ENCODE results near the gene COQ2. TPM values are rescaled to one million over a fixed set of nuclear protein-coding genes. Genes with fewer than 3 reads are reported as not detected.
"Not testable (repeated sequence)": the region's sequence is repeated elsewhere in the genome, so short reads cannot be mapped to it uniquely, and the experiment has no call there.

The COQ2 gene
- polyA plus RNA-seq, 4 donors = 6.3 to 21.7 (median 11.3) TPM

DNA sequence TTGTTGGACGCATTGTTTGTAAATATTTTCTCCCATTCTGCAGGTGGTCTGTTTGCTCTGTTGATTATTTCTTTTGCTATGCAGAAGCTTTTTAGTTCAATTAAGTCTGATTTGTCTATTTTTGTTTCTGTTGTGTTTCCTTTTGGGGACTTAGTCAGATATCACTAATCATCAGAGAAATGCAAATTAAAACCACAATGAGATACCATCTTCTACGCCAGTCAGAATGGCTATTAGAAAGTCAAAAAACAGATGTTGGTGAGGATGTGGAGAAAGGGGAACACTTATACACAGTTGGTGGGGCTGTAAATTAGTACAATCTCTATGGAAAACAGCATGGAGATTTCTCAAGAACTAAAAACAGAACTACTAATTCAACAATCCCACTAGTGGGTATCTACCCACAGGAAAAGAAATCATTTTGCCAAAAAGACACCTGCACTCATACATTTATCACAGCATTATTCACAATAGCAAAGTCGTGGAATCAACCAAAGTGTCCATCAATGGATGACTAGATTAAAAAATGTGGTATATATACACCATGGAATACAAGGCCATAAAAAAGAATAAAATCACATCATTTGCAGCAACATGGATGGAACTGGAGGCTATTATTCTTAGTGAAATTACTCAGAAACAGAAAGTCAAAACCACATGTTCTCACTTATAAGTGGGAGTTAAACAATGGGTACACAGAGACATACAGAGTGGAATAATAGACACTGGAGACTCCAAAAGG, 8.1 kb downstream of the COQ2 start:
- Histone ChIP-seq H3K4me3 (ENCODE audit: low read depth in 1 of 3, low read length in 3 of 3) (no peak overlapping the region), H3K27ac (ENCODE audit: low read depth in 1 of 3, low read length in 2 of 3) (no peak overlapping the region), H3K9me3 (ENCODE audit: control insufficient read depth in 2 of 2, insufficient read depth in 1 of 2, low read depth in 1 of 2, low read length in 1 of 2) (no peaks in the 10 kb centered on the region), H3K36me3 (ENCODE audit: control insufficient read depth in 3 of 3, insufficient read depth in 2 of 3, low read depth in 1 of 3, low read length in 3 of 3) (peaks cover 0 to 11% (median 0%) of the 10 kb centered on the region in 3 donors), H3K4me1 (ENCODE audit: control insufficient read depth in 3 of 3, insufficient read depth in 2 of 3, low read depth in 1 of 3, low read length in 2 of 3) (no peaks in the 10 kb centered on the region), H3K27me3 (ENCODE audit: control insufficient read depth in 3 of 3, insufficient read depth in 3 of 3, low read length in 3 of 3) (no peaks in the 10 kb centered on the region)
- WGBS, 3 donors = 73 to 83% (median 75%) methylated on average over 3 of the region's 3 CpGs
- FAIRE-seq (no peak), DNase-seq (no peak)

DNA sequence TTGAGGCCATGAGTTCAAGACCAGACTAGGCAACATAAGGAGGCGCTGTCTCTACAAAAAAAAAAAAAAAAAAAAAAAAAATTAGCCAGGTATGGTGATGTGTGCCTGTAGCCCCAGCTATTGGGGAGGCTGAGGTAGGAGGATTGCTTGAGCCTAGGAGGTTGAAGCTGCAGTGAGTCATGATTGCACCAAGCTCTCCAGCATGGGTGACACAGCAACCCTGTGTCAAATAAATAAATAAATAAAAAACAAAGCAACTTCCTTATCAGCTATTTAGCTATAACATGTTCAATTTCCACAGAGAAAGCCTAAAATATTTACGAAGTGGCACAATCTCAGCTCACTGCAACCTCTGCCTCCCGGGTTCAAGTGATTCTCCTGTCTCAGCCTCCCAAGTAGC, 10.7 kb downstream of the COQ2 start:
- not testable (repeated sequence) for H3K4me1 ChIP-seq (ENCODE audit: control insufficient read depth in 3 of 3, insufficient read depth in 2 of 3, low read depth in 1 of 3, low read length in 2 of 3); FAIRE-seq; H3K9me3 ChIP-seq (ENCODE audit: control insufficient read depth in 2 of 2, insufficient read depth in 1 of 2, low read depth in 1 of 2, low read length in 1 of 2); H3K27ac ChIP-seq (ENCODE audit: low read depth in 1 of 3, low read length in 2 of 3); H3K27me3 ChIP-seq (ENCODE audit: control insufficient read depth in 3 of 3, insufficient read depth in 3 of 3, low read length in 3 of 3); H3K4me3 ChIP-seq (ENCODE audit: low read depth in 1 of 3, low read length in 3 of 3); DNase-seq
- 87 to 95% (median 91%) methylated on average over 3 of the region's 3 CpGs for WGBS, 3 donors
- H3K36me3 ChIP-seq (ENCODE audit: control insufficient read depth in 3 of 3, insufficient read depth in 2 of 3, low read depth in 1 of 3, low read length in 3 of 3) = peaks cover 0 to 12% (median 2%) of the 10 kb centered on the region in 3 donors

DNA sequence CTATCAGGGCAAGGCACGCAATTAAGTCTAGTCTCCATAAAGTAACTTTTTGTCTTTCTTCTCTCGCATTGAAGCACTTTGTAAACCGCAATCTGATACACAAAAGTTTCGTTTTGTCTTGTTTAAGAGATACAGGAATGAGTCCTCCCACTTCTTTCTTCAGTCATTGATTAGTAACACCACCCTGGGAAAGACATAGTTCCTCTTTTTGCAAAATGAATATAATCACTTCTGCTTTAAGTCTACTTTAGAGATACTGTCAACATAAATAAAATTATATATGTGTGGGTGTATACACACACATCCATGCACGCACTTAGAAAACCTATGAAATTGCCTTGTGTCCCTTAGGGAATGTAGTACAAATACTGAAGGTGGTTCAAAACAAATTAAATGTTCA, 11.7 kb downstream of the COQ2 start:
- WGBS, 3 donors = 84 to 94% (median 85%) methylated on average over 5 of the region's 5 CpGs
- DNase-seq (no peak), FAIRE-seq (no peak)
- H3K27me3 ChIP-seq (ENCODE audit: control insufficient read depth in 3 of 3, insufficient read depth in 3 of 3, low read length in 3 of 3) = no peaks in the 10 kb centered on the region
- no peaks in the 10 kb centered on the region for H3K4me1 ChIP-seq (ENCODE audit: control insufficient read depth in 3 of 3, insufficient read depth in 2 of 3, low read depth in 1 of 3, low read length in 2 of 3)
- no peaks in the 10 kb centered on the region for H3K9me3 ChIP-seq (ENCODE audit: control insufficient read depth in 2 of 2, insufficient read depth in 1 of 2, low read depth in 1 of 2, low read length in 1 of 2)
- H3K4me3 ChIP-seq (ENCODE audit: low read depth in 1 of 3, low read length in 3 of 3) = no peak overlapping the region
- no peak overlapping the region for H3K27ac ChIP-seq (ENCODE audit: low read depth in 1 of 3, low read length in 2 of 3)
- H3K36me3 ChIP-seq (ENCODE audit: control insufficient read depth in 3 of 3, insufficient read depth in 2 of 3, low read depth in 1 of 3, low read length in 3 of 3) = peaks cover 0 to 14% (median 2%) of the 10 kb centered on the region in 3 donors

DNA sequence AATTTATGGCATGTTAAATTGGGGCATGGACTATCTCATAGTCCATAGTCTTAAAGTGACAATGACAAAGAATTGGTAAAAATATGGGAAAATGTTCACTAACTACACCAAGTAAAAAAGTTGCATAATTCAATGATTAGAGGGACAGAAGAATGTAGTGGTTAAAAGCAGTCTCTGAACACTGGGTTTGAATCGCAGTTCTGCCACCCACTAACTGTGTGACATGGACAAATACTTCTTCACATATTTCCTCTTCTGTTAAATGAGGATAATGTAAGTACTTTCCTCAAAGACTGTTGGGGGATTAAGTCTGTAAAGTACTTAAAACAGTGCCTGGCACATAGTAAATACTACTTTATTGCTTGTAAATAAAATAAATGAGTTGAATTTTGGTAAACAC, 15.3 kb downstream of the COQ2 start:
- Histone ChIP-seq H3K27me3 (ENCODE audit: control insufficient read depth in 3 of 3, insufficient read depth in 3 of 3, low read length in 3 of 3) (no peaks in the 10 kb centered on the region), H3K4me1 (ENCODE audit: control insufficient read depth in 3 of 3, insufficient read depth in 2 of 3, low read depth in 1 of 3, low read length in 2 of 3) (no peaks in the 10 kb centered on the region), H3K36me3 (ENCODE audit: control insufficient read depth in 3 of 3, insufficient read depth in 2 of 3, low read depth in 1 of 3, low read length in 3 of 3) (peaks cover 0 to 26% (median 3%) of the 10 kb centered on the region in 3 donors), H3K4me3 (ENCODE audit: low read depth in 1 of 3, low read length in 3 of 3) (no peak overlapping the region), H3K9me3 (ENCODE audit: control insufficient read depth in 2 of 2, insufficient read depth in 1 of 2, low read depth in 1 of 2, low read length in 1 of 2) (no peaks in the 10 kb centered on the region), H3K27ac (ENCODE audit: low read depth in 1 of 3, low read length in 2 of 3) (no peak overlapping the region)
- DNase-seq (no peak), FAIRE-seq (no peak)
- 93 to 94% (median 93%) methylated on average over 1 of the region's 1 CpG for WGBS, 3 donors

DNA sequence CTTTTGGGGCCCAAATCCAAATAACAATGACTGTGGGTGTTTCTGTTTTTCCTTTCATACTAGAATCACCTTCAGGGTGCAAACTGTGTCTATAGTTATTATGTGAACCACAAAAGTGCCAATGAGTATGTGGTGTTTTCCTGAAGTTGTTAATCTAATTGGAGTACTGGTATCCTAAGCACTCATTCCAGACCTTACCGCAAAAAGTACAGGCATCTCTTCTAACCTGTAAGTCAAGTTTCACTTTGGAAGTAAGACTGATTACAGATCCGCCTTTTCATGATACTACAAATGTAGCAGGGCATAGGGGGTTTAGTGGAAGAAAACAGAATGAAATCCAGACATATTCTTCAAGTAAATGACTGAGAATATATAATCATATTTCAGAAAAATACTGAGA, 16.1 kb downstream of the COQ2 start:
- peaks cover 0 to 21% (median 3%) of the 10 kb centered on the region in 3 donors for H3K36me3 ChIP-seq (ENCODE audit: control insufficient read depth in 3 of 3, insufficient read depth in 2 of 3, low read depth in 1 of 3, low read length in 3 of 3)
- 47 to 49% (median 48%) methylated on average over 2 of the region's 2 CpGs for WGBS, 3 donors
- no peaks in the 10 kb centered on the region for H3K27me3 ChIP-seq (ENCODE audit: control insufficient read depth in 3 of 3, insufficient read depth in 3 of 3, low read length in 3 of 3)
- no peak overlapping the region for H3K27ac ChIP-seq (ENCODE audit: low read depth in 1 of 3, low read length in 2 of 3)
- FAIRE-seq = no peak
- no peaks in the 10 kb centered on the region for H3K9me3 ChIP-seq (ENCODE audit: control insufficient read depth in 2 of 2, insufficient read depth in 1 of 2, low read depth in 1 of 2, low read length in 1 of 2)
- H3K4me3 ChIP-seq (ENCODE audit: low read depth in 1 of 3, low read length in 3 of 3) = no peak overlapping the region
- DNase-seq = no peak
- H3K4me1 ChIP-seq (ENCODE audit: control insufficient read depth in 3 of 3, insufficient read depth in 2 of 3, low read depth in 1 of 3, low read length in 2 of 3) = no peaks in the 10 kb centered on the region

DNA sequence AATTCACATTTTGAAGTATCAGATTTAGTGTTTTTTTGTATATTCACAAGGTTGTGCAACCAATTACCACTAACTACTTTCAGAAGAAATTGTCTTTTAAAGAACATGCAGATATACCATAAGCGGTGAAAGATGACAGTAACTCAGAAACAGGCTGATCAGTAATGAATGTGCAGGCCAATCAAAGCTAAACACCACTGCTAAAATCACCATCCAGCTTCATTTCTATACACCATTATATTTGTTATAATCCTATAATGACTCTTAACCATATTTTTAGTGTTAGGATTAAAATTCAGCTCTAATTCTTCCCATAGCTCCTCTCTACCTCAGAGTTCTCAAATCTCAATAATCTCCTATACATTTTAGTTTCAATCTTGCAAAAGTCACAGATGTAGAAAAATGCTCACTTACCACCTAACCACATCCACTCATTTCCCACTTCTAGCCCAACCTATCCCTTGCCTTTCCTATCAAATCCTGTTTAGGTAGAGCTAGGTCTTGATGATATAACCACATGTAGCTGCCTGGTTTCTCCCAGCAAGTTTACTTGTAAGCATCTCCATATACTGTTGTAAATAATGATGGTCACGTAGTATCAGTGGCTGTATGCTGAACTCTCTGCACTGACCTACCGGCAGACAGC, 16.6 kb downstream of the COQ2 start:
- no peak overlapping the region for H3K27ac ChIP-seq (ENCODE audit: low read depth in 1 of 3, low read length in 2 of 3)
- FAIRE-seq (no peak), DNase-seq (no peak)
- no peaks in the 10 kb centered on the region for H3K27me3 ChIP-seq (ENCODE audit: control insufficient read depth in 3 of 3, insufficient read depth in 3 of 3, low read length in 3 of 3)
- no peaks in the 10 kb centered on the region for H3K9me3 ChIP-seq (ENCODE audit: control insufficient read depth in 2 of 2, insufficient read depth in 1 of 2, low read depth in 1 of 2, low read length in 1 of 2)
- WGBS, 3 donors = 92 to 96% (median 96%) methylated on average over 3 of the region's 3 CpGs
- no peaks in the 10 kb centered on the region for H3K4me1 ChIP-seq (ENCODE audit: control insufficient read depth in 3 of 3, insufficient read depth in 2 of 3, low read depth in 1 of 3, low read length in 2 of 3)
- peaks cover 0 to 21% (median 3%) of the 10 kb centered on the region in 3 donors for H3K36me3 ChIP-seq (ENCODE audit: control insufficient read depth in 3 of 3, insufficient read depth in 2 of 3, low read depth in 1 of 3, low read length in 3 of 3)
- no peak overlapping the region for H3K4me3 ChIP-seq (ENCODE audit: low read depth in 1 of 3, low read length in 3 of 3)

DNA sequence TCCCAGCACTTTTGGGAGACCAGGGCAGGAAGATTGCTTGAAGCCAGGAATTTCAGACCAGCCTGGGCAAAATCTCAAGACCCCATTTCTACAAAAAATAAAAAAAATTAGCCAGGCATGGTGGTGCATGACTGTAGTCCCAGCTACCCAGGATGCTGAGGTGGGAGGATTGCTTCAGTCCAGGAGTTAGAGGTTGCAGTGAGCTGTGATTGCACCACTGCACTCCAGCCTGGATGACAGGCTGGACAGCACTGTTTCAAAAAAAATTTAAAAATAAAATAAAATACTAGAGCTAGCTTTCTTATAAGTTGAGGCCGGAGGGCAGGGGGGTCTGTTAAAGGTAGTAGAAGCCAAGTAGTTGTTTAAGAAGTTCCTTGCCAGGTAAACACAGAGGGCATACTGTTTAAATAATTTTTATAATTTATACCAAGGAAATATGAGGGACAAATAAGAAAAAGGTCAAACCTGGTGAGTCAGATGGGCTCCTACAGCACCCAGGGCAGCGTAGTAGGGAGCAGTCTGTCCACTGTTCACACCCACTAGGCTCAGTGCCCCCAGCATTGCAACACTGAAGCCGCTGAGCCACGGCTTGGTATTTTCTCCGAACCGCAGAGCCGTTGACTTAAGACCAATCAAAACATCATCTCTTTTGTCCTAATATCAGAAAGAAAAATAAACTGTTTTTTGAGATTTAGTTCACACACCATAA, 17.3 kb downstream of the COQ2 start:
- Histone ChIP-seq H3K36me3 (ENCODE audit: control insufficient read depth in 3 of 3, insufficient read depth in 2 of 3, low read depth in 1 of 3, low read length in 3 of 3) (peaks cover 0 to 21% (median 3%) of the 10 kb centered on the region in 3 donors), H3K27ac (ENCODE audit: low read depth in 1 of 3, low read length in 2 of 3) (no peak overlapping the region), H3K27me3 (ENCODE audit: control insufficient read depth in 3 of 3, insufficient read depth in 3 of 3, low read length in 3 of 3) (no peaks in the 10 kb centered on the region), H3K4me1 (ENCODE audit: control insufficient read depth in 3 of 3, insufficient read depth in 2 of 3, low read depth in 1 of 3, low read length in 2 of 3) (no peaks in the 10 kb centered on the region), H3K9me3 (ENCODE audit: control insufficient read depth in 2 of 2, insufficient read depth in 1 of 2, low read depth in 1 of 2, low read length in 1 of 2) (no peaks in the 10 kb centered on the region), H3K4me3 (ENCODE audit: low read depth in 1 of 3, low read length in 3 of 3) (no peak overlapping the region)
- DNase-seq (no peak), FAIRE-seq (no peak)
- 82 to 87% (median 86%) methylated on average over 7 of the region's 7 CpGs for WGBS, 3 donors

DNA sequence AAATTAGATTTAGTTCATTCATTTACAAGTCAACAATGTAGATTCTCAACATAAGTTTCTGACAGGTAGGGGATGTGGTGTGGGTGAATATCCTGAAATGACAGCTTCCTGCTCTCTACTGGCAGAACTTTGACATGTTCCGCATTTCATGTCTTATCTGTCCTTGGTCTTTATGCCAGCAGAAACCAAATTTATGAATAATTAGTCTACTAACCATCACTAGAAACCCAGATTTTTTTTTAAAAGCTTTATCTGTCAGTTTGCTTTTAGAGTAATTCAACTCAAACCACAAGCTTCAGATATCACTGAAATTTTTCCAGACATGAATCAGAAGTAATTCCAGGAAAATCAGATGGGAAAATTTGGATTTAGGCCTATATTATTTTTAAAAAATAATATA, 17.9 kb downstream of the COQ2 start:
- H3K27ac ChIP-seq (ENCODE audit: low read depth in 1 of 3, low read length in 2 of 3) = no peak overlapping the region
- H3K9me3 ChIP-seq (ENCODE audit: control insufficient read depth in 2 of 2, insufficient read depth in 1 of 2, low read depth in 1 of 2, low read length in 1 of 2) = no peaks in the 10 kb centered on the region
- 71 to 88% (median 87%) methylated on average over 1 of the region's 1 CpG for WGBS, 3 donors
- FAIRE-seq = no peak
- H3K4me1 ChIP-seq (ENCODE audit: control insufficient read depth in 3 of 3, insufficient read depth in 2 of 3, low read depth in 1 of 3, low read length in 2 of 3) = peaks cover 0 to 1% (median under 1%) of the 10 kb centered on the region in 3 donors
- H3K4me3 ChIP-seq (ENCODE audit: low read depth in 1 of 3, low read length in 3 of 3) = no peak overlapping the region
- peaks cover 0 to 22% (median 3%) of the 10 kb centered on the region in 3 donors for H3K36me3 ChIP-seq (ENCODE audit: control insufficient read depth in 3 of 3, insufficient read depth in 2 of 3, low read depth in 1 of 3, low read length in 3 of 3)
- no peaks in the 10 kb centered on the region for H3K27me3 ChIP-seq (ENCODE audit: control insufficient read depth in 3 of 3, insufficient read depth in 3 of 3, low read length in 3 of 3)
- no peak for DNase-seq
